ENCODE data around the gene TOM1.

DNA sequence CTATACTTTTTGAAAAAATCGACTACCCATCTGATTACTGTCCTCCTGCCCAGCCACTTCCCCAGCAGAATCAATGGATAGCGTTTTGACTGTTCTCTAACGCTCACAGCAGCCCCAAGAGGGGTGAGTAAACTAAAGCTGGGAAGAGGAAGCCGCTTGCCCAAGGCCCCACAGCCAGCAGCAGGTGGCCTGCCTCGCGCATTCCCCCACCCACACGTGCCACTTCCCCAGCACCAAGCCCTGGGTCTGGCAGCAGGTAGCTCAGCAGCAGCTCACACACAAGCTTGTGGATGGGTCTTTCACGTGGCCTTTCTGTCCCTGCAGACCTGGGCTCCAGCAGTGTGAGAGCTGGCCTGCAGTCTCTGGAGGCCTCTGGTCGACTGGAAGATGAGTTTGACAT lies 34.3 kb downstream of the TOM1 start:
- TF ChIP-seq, protein P1, sequence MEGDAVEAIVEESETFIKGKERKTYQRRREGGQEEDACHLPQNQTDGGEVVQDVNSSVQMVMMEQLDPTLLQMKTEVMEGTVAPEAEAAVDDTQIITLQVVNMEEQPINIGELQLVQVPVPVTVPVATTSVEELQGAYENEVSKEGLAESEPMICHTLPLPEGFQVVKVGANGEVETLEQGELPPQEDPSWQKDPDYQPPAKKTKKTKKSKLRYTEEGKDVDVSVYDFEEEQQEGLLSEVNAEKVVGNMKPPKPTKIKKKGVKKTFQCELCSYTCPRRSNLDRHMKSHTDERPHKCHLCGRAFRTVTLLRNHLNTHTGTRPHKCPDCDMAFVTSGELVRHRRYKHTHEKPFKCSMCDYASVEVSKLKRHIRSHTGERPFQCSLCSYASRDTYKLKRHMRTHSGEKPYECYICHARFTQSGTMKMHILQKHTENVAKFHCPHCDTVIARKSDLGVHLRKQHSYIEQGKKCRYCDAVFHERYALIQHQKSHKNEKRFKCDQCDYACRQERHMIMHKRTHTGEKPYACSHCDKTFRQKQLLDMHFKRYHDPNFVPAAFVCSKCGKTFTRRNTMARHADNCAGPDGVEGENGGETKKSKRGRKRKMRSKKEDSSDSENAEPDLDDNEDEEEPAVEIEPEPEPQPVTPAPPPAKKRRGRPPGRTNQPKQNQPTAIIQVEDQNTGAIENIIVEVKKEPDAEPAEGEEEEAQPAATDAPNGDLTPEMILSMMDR (IDR thresholded peaks at IDR 0.05), result no peak
- no peak for TF ChIP-seq EP300 (IDR thresholded peaks at IDR 0.05)
- no peak for TF ChIP-seq POLR2A (IDR thresholded peaks at IDR 0.05)

Measured in gastroesophageal sphincter (tissue), 3 donors.